Measurements from ENCODE around the gene OTUD3.

Gene OTUD3

DNA sequence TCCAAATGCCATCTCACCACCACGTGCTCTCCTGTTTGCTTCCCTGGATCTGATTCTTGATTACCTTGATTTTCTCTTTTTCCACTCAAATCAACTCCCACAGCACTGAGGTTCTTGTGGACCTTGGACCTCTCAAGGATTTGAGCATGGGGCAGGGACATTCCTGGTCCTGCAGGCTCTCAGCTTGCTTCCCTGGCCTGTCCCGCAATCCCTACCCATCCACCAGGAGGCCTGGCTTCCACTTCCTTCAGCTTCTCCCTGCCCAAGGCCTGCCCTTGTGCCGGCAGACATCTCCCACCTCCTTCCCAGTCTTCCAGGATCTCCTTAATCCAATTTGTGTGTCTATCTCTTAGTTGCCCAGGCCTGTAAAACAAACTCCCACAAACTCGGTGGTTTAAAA, 75.6 kb downstream of the OTUD3 start:
- DNase-seq: no peak

DNA sequence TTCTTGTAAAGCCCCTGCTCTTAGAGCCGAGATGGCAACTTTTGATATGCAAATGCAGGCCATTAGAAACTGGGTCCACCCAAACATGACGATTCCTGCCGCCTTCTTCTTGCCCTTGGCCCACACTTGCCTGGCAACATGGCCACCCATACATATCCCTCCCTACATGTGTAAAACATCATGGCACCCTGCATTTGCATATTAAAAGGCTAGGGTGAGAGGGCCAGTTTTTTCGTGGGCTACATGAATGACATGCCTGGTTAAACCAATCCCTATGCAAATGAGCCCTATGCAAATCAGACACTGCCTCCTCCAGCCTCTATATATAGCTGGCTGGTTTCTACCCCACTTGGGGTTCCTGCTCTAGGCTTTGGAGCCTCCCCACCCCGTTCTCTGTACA, 78.4 kb downstream of the OTUD3 start:
- DNase-seq: no peak
